H9 (cell line): ENCODE data around the gene CLASP2. TPM values are rescaled to one million over a fixed set of nuclear protein-coding genes. Genes with fewer than 3 reads are reported as not detected.

Experiments used
- DNase-seq: peaks from one replicate; pipeline ENCODE4 v3.0.0-alpha.2; 2017
- H2AFZ ChIP-seq: one replicate; pipeline ENCODE4 v1.6.1; 2013; ENCODE audit warnings: mild to moderate bottlenecking, low read length, control low read depth, moderate library complexity
- H2AK5ac ChIP-seq: 2 replicates; pipeline ENCODE4 v1.6.1; 2013; ENCODE audit warnings: low read length, control low read depth, mixed read lengths; ENCODE audit not compliant: insufficient read length
- H2BK120ac ChIP-seq: one replicate; pipeline ENCODE4 v1.6.1; 2013; ENCODE audit warnings: low read depth, mild to moderate bottlenecking, low read length, control low read depth, inconsistent platforms; ENCODE audit not compliant: poor library complexity, severe bottlenecking
- H2BK12ac ChIP-seq: 2 replicates; pipeline ENCODE4 v1.6.1; 2013; ENCODE audit warnings: low read length, control low read depth, mixed read lengths, low read depth; ENCODE audit not compliant: insufficient read length
- H2BK15ac ChIP-seq: 2 replicates; pipeline ENCODE4 v1.6.1; 2013; ENCODE audit warnings: low read depth, low read length, control low read depth
- H2BK20ac ChIP-seq: one replicate; pipeline ENCODE4 v1.6.1; 2013; ENCODE audit warnings: low read depth, mild to moderate bottlenecking, low read length, control low read depth, inconsistent platforms; ENCODE audit not compliant: poor library complexity, severe bottlenecking
- H2BK5ac ChIP-seq: 2 replicates; pipeline ENCODE4 v1.6.1; 2013; ENCODE audit warnings: low read length, control low read depth, mixed read lengths; ENCODE audit not compliant: insufficient read length
- H3K14ac ChIP-seq: 2 replicates; pipeline ENCODE4 v1.6.1; 2013; ENCODE audit warnings: low read length, control low read depth; ENCODE audit not compliant: insufficient read depth
- H3K18ac ChIP-seq: 2 replicates; pipeline ENCODE4 v1.6.1; 2013; ENCODE audit warnings: low read depth, mild to moderate bottlenecking, mixed read lengths, low read length, control low read depth; ENCODE audit not compliant: insufficient read length
- H3K23ac ChIP-seq: 2 replicates; pipeline ENCODE4 v1.6.1; 2013; ENCODE audit warnings: low read length, control low read depth, mixed read lengths, low read depth; ENCODE audit not compliant: insufficient read length
- H3K23me2 ChIP-seq: 2 replicates; pipeline ENCODE4 v1.6.1; 2013; ENCODE audit warnings: low read depth, mild to moderate bottlenecking, mixed read lengths, low read length, control low read depth; ENCODE audit not compliant: insufficient read length, poor library complexity, severe bottlenecking
- H3K27ac ChIP-seq: 2 replicates; pipeline ENCODE4 v1.5.1; 2013; ENCODE audit warnings: low read length, control low read depth, mixed read lengths, low read depth; ENCODE audit not compliant: insufficient read length
- H3K27me3 ChIP-seq: 2 replicates; pipeline ENCODE4 v1.6.1; 2013; ENCODE audit warnings: low read length, control low read depth, inconsistent platforms; ENCODE audit not compliant: insufficient read depth
- H3K4ac ChIP-seq: 2 replicates; pipeline ENCODE4 v1.6.1; 2013; ENCODE audit warnings: low read depth, mild to moderate bottlenecking, control low read depth, inconsistent platforms, low read length, moderate library complexity
- H3K4me1 ChIP-seq: 2 replicates; pipeline ENCODE4 v1.6.1; 2013; ENCODE audit warnings: low read length, control low read depth, inconsistent platforms; ENCODE audit not compliant: insufficient read depth
- H3K4me2 ChIP-seq: 2 replicates; pipeline ENCODE4 v1.6.1; 2013; ENCODE audit warnings: low read length, control low read depth, mixed read lengths; ENCODE audit not compliant: insufficient read length, insufficient read depth
- H3K56ac ChIP-seq: 2 replicates; pipeline ENCODE4 v1.6.1; 2013; ENCODE audit warnings: low read depth, mild to moderate bottlenecking, mixed read lengths, low read length, control low read depth; ENCODE audit not compliant: insufficient read length
- H3K79me1 ChIP-seq: 2 replicates; pipeline ENCODE4 v1.6.1; 2013; ENCODE audit warnings: low read depth, mild to moderate bottlenecking, moderate library complexity, low read length, control low read depth, inconsistent platforms; ENCODE audit not compliant: insufficient read depth, poor library complexity, severe bottlenecking
- H3K79me2 ChIP-seq: 2 replicates; pipeline ENCODE4 v1.6.1; 2013; ENCODE audit warnings: low read length, control low read depth, inconsistent platforms; ENCODE audit not compliant: insufficient read depth
- H3K9ac ChIP-seq: 2 replicates; pipeline ENCODE4 v1.6.1; 2013; ENCODE audit warnings: low read length, control low read depth, mixed read lengths; ENCODE audit not compliant: insufficient read length; ENCODE audit errors: extremely low read depth
- H3K9me3 ChIP-seq: one replicate; pipeline ENCODE4 v1.6.1; 2013; ENCODE audit warnings: low read depth, low read length, inconsistent platforms; ENCODE audit not compliant: control insufficient read depth
- H3T11ph ChIP-seq: one replicate; pipeline ENCODE4 v1.6.1; 2013; ENCODE audit warnings: mild to moderate bottlenecking, low read length, control low read depth, inconsistent platforms
- H4K20me1 ChIP-seq: one replicate; pipeline ENCODE4 v1.6.1; 2013; ENCODE audit not compliant: control insufficient read depth, insufficient read length, insufficient read depth
- H4K5ac ChIP-seq: 2 replicates; pipeline ENCODE4 v1.6.1; 2013; ENCODE audit warnings: low read depth, mild to moderate bottlenecking, mixed read lengths, low read length, control low read depth; ENCODE audit not compliant: insufficient read length
- H4K8ac ChIP-seq: replicated peaks from 2 replicates; pipeline ENCODE4 v1.6.1; 2013; ENCODE audit warnings: low read length, control low read depth, mixed read lengths, low read depth; ENCODE audit not compliant: insufficient read length
- H4K91ac ChIP-seq: 2 replicates; pipeline ENCODE4 v1.6.1; 2013; ENCODE audit warnings: low read depth, mild to moderate bottlenecking, moderate library complexity, mixed read lengths, low read length, control low read depth; ENCODE audit not compliant: insufficient read length
- H3K27ac Mint-ChIP-seq, 3 experiments: 2 replicates in 2 of 3; 3 replicates in 1 of 3; pipeline ENCODE4 v1.8.0; 2020 to 2021; ENCODE audit warnings: mixed read lengths in 3 of 3, mild to moderate bottlenecking in 1 of 3, moderate library complexity in 1 of 3
- H3K27me3 Mint-ChIP-seq: 2 replicates; pipeline ENCODE4 v1.8.0; 2021; ENCODE audit warnings: low read depth, mild to moderate bottlenecking, moderate library complexity, mixed read lengths
- H3K36me3 Mint-ChIP-seq, 3 experiments: 2 replicates in 2 of 3; 3 replicates in 1 of 3; pipeline ENCODE4 v1.8.0; 2020 to 2021; ENCODE audit warnings: low read depth in 3 of 3, mixed read lengths in 3 of 3; ENCODE audit not compliant: insufficient read depth in 1 of 3
- H3K4me1 Mint-ChIP-seq, 2 experiments: 2 replicates each; pipeline ENCODE4 v1.8.0; 2020; ENCODE audit warnings: mixed read lengths in 2 of 2
- H3K4me3 Mint-ChIP-seq, 2 experiments: 2 replicates in 1 of 2; 3 replicates in 1 of 2; pipeline ENCODE4 v1.8.0; 2020 to 2021; ENCODE audit warnings: mild to moderate bottlenecking in 2 of 2, mixed read lengths in 2 of 2, moderate library complexity in 1 of 2
- H3K9me3 Mint-ChIP-seq, 2 experiments: 2 replicates in 1 of 2; 3 replicates in 1 of 2; pipeline ENCODE4 v1.8.0; 2020; ENCODE audit warnings: mild to moderate bottlenecking in 2 of 2, mixed read lengths in 2 of 2, moderate library complexity in 1 of 2
- CTCF ChIP-seq: fragments of 200-600 bp; sonication (generic); conservative IDR thresholded peaks from 3 replicates; pipeline ENCODE4 v1.8.0; 2021; ENCODE audit warnings: antibody characterized with exemption, mild to moderate bottlenecking
- WGBS: extraction: QIAGEN DNeasy Blood & Tissue Kit; methylation state at CpG from one replicate; pipeline ENCODE4 v1.1.7; 2013; ENCODE audit warnings: missing lambda C conversion rate, low lambda C conversion rate, mixed read lengths; ENCODE audit not compliant: insufficient read length; ENCODE audit errors: extremely low coverage; 5-methylcytosine and 5-hydroxymethylcytosine counted together
- total RNA-seq: library from RNA; stranded (reverse); gene quantifications from 2 replicates; pipeline ENCODE4 v1.2.1, GENCODE V29; 2021

Gene CLASP2
- total RNA-seq, 1 experiment from 2014 or later = 60.5 TPM

GRCh38 chr3:33521736-33522135, 196.3 kb downstream of the CLASP2 start:
- Histone ChIP-seq H4K8ac (no peak overlapping the region), H3K79me1 (no peaks in the 10 kb centered on the region), H2AK5ac (no peak overlapping the region), H2BK15ac (no peak overlapping the region), H3T11ph (no peak overlapping the region), H3K79me2 (no peaks in the 10 kb centered on the region), H3K27me3 (no peaks in the 10 kb centered on the region), H3K23me2 (no peaks in the 10 kb centered on the region), H3K18ac (no peak overlapping the region), H4K20me1 (no peaks in the 10 kb centered on the region), H2BK120ac (no peak overlapping the region), H3K14ac (no peak overlapping the region), H2BK12ac (no peak overlapping the region), H3K27ac (no peak overlapping the region), H3K9me3 (no peaks in the 10 kb centered on the region), H3K4me1 (no peaks in the 10 kb centered on the region), H2BK5ac (no peak overlapping the region), H3K4me2 (no peak overlapping the region), H4K91ac (no peak overlapping the region), H3K56ac (no peak overlapping the region), H3K9ac (no peak overlapping the region), H2BK20ac (no peak overlapping the region), H4K5ac (no peak overlapping the region), H3K23ac (no peak overlapping the region), H3K4ac (no peak overlapping the region), H2AFZ (no peak overlapping the region)
- no CpG with 5 or more reads among the region's 1 CpG for WGBS
- TF ChIP-seq CTCF = no peak
- Mint-ChIP-seq H3K36me3 (peaks cover 40 to 54% (median 50%) of the 10 kb centered on the region in 3 experiments), H3K4me1 (peaks cover 6 to 7% of the 10 kb centered on the region in 2 experiments), H3K27me3 (no peaks in the 10 kb centered on the region), H3K27ac (peak overlapping the region in 1 of 3 experiments; percentile 48; a peak in 3 of 7 replicates), H3K4me3 (no peak overlapping the region), H3K9me3 (peaks cover 13 to 21% of the 10 kb centered on the region in 2 experiments)
- DNase-seq = no peak
